Colonic mucosa (tissue), 4 donors: Measurements from ENCODE around the gene PIGU. TPM values are rescaled to one million over a fixed set of nuclear protein-coding genes. Genes with fewer than 3 reads are reported as not detected.
"Not testable (repeated sequence)": the region's sequence is repeated elsewhere in the genome, so short reads cannot be mapped to it uniquely, and the experiment has no call there.

Source experiments
- DNase-seq: peaks from one replicate; pipeline ENCODE4 v3.0.0-alpha.2; 2020
- H3K27ac ChIP-seq: fragments of 200-600 bp; one replicate; pipeline ENCODE4 v1.8.0; 2021
- H3K27me3 ChIP-seq: fragments of 200-600 bp; one replicate; pipeline ENCODE4 v1.8.0; 2021
- H3K36me3 ChIP-seq: fragments of 200-600 bp; one replicate; pipeline ENCODE4 v1.8.0; 2021
- H3K4me1 ChIP-seq: fragments of 200-600 bp; one replicate; pipeline ENCODE4 v1.8.0; 2021; ENCODE audit warnings: mild to moderate bottlenecking
- H3K4me3 ChIP-seq: fragments of 200-600 bp; one replicate; pipeline ENCODE4 v1.8.0; 2021
- H3K9ac ChIP-seq, 2 donors: one replicate each; pipeline ENCODE4 v1.7.0; 2013; ENCODE audit warnings: control low read depth in 2 of 2, low read depth in 2 of 2, low read length in 2 of 2
- H3K9me3 ChIP-seq: fragments of 200-600 bp; one replicate; pipeline ENCODE4 v1.8.0; 2021
- intact Hi-C: fragments of 100-400 bp; cut with DNase I; formaldehyde crosslinking; loops from one replicate; pipeline ENCODE4 v1.14.1; 2022
- total RNA-seq, 2 donors: library from RNA; stranded (reverse); fragmentation: NEBNext Ultra II Directional in 1 of 2; extraction: Animal tissue kit (Norgen Biotek cat#: 25700) in 1 of 2; gene quantifications; one replicate each; pipeline ENCODE4 v1.2.1, GENCODE V29; 2021
- TF ChIP-seq, protein P1 (sequence below): fragments of 200-600 bp; IDR thresholded peaks from one replicate; pipeline ENCODE4 v1.8.0; 2022; ENCODE audit warnings: antibody characterized with exemption, mild to moderate bottlenecking
- donor health status: healthy.
- donor health status: DM: no; HTN: no; CAD: no.
- donor health status: DM: no; HTN: no; CAD: no.

The PIGU gene, protein sequence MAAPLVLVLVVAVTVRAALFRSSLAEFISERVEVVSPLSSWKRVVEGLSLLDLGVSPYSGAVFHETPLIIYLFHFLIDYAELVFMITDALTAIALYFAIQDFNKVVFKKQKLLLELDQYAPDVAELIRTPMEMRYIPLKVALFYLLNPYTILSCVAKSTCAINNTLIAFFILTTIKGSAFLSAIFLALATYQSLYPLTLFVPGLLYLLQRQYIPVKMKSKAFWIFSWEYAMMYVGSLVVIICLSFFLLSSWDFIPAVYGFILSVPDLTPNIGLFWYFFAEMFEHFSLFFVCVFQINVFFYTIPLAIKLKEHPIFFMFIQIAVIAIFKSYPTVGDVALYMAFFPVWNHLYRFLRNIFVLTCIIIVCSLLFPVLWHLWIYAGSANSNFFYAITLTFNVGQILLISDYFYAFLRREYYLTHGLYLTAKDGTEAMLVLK
- total RNA-seq, result 10 to 100 TPM; 22.3 to 32.6 TPM

DNA sequence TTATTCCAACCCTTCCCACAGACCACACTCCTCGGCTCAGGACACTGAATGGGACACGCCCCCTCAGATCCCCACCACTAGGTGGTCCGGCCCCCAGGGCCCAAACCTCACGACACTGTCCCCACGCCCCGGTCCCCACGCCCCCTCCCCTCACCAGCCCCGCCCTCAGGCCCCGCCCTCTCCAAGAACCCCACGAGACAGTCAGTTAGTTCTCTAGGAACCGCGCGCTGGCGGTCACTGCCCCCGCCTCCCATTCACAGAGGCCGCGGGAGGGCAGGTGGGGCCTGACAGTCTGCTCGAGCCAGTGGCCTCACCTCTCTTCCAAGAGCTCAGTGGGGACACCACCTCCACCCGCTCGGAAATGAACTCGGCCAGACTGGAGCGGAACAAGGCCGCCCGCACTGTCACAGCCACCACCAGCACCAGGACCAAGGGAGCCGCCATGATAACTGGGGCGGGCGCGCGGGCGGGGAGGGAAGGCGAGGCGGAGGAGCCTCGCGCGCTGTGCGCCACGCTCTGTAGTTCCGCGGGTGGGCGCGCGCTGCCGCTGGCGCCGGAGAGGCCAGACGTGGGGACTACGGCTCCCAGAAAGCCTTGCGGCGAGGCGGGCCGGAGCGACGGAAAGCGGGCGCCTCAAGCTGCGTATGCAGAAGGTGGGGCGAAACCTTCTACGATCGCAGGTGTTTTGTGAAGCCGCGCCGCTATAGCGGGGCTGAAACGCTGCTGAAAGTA, at the start of gene PIGU:
TSS of gene PIGU (minus strand) at position 451 of the 732 bp plus-strand sequence. CDS start at position 444, 7 bp downstream.
- TF ChIP-seq, protein P1, sequence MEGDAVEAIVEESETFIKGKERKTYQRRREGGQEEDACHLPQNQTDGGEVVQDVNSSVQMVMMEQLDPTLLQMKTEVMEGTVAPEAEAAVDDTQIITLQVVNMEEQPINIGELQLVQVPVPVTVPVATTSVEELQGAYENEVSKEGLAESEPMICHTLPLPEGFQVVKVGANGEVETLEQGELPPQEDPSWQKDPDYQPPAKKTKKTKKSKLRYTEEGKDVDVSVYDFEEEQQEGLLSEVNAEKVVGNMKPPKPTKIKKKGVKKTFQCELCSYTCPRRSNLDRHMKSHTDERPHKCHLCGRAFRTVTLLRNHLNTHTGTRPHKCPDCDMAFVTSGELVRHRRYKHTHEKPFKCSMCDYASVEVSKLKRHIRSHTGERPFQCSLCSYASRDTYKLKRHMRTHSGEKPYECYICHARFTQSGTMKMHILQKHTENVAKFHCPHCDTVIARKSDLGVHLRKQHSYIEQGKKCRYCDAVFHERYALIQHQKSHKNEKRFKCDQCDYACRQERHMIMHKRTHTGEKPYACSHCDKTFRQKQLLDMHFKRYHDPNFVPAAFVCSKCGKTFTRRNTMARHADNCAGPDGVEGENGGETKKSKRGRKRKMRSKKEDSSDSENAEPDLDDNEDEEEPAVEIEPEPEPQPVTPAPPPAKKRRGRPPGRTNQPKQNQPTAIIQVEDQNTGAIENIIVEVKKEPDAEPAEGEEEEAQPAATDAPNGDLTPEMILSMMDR, result no peak
- intact Hi-C loops, result no loop called here
- DNase-seq, result peak; percentile 97

DNA sequence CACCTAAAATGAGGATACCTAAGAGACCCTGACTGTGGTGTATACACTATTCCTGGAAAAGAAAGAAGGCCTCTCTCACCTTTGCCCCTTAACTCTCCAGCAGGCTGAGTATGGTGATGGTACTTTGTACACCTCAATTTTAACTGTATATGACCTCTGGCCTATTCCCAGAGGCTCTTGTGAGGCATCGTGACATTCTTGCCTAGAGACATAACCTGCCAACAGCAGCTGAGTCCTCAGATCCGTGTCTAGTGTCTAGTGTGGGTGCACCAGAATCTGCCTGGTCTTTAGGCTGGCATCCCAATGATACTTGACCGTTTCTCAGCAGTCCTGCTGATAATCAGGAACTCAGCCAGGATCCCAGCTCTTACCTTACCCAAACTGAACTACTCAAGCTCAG, 47.3 kb upstream of the PIGU start:
- Histone ChIP-seq H3K27ac (no peak overlapping the region), H3K27me3 (no peaks in the 10 kb centered on the region), H3K9ac (no peak overlapping the region), H3K9me3 (no peaks in the 10 kb centered on the region), H3K4me1 (no peaks in the 10 kb centered on the region), H3K36me3 (peaks cover 6% of the 10 kb centered on the region), H3K4me3 (no peak overlapping the region)
- intact Hi-C loops, result no loop called here
- TF ChIP-seq, protein P1, result no peak
- no peak for DNase-seq

More for the DNA sequence above, at the start of gene PIGU:
- peak within 1 kb of the TSS; percentile 61 to 76 for H3K9ac ChIP-seq
- no peaks in the 10 kb centered on the region for H3K27me3 ChIP-seq
- peak within 1 kb of the TSS; percentile 63 for H3K27ac ChIP-seq
- no peaks in the 10 kb centered on the region for H3K36me3 ChIP-seq
- peak within 1 kb of the TSS; percentile 64 for H3K4me3 ChIP-seq
- H3K9me3 ChIP-seq, result no peaks in the 10 kb centered on the region
- H3K4me1 ChIP-seq, result peaks cover 3% of the 10 kb centered on the region

DNA sequence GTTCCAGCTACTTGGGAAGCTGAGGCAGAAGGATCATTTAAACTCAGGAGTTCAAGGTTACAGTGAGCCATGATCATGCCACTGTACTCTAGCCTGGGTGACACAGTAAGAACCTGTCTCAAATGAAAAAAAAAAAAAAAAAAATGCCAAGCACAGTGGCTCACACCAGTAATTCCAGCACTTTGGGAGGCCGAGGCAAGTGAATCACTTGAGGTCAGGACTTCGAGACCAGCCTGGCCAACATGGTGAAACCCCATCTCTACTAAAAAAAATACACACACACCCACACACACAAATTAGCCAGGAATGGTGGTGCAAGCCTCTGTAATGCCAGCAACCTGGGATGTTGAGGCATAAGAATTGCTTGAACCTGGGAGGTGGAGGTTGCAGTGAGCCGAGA, 45.7 kb upstream of the PIGU start:
- intact Hi-C loops, H3K9ac ChIP-seq, H3K4me3 ChIP-seq, H3K27me3 ChIP-seq, H3K27ac ChIP-seq, H3K9me3 ChIP-seq, H3K4me1 ChIP-seq, H3K36me3 ChIP-seq, DNase-seq: not testable (repeated sequence)

DNA sequence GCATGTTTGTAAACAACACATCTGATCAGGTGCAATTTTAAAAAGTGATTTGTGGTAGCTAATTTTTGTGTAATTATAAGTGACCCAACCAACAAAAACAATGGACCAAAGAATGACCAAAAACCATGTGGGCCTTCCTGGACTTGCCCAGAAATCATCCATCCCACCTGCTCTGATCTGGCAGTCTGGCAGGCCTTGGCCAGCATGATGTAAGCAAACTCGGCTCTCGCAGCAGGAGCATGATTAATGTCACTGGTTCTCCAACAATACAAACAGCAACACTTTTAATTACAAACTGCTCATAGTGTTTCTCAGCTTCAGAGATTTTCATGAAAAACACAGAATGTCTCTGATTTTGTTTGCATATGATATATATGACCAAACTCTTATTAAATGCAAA, 43.4 kb upstream of the PIGU start:
- Histone ChIP-seq H3K4me1 (no peaks in the 10 kb centered on the region), H3K9me3 (no peaks in the 10 kb centered on the region), H3K27me3 (no peaks in the 10 kb centered on the region), H3K36me3 (no peaks in the 10 kb centered on the region), H3K9ac (no peak overlapping the region), H3K4me3 (no peak overlapping the region), H3K27ac (no peak overlapping the region)
- TF ChIP-seq, protein P1, result no peak
- intact Hi-C loops, result no loop called here
- no peak for DNase-seq

DNA sequence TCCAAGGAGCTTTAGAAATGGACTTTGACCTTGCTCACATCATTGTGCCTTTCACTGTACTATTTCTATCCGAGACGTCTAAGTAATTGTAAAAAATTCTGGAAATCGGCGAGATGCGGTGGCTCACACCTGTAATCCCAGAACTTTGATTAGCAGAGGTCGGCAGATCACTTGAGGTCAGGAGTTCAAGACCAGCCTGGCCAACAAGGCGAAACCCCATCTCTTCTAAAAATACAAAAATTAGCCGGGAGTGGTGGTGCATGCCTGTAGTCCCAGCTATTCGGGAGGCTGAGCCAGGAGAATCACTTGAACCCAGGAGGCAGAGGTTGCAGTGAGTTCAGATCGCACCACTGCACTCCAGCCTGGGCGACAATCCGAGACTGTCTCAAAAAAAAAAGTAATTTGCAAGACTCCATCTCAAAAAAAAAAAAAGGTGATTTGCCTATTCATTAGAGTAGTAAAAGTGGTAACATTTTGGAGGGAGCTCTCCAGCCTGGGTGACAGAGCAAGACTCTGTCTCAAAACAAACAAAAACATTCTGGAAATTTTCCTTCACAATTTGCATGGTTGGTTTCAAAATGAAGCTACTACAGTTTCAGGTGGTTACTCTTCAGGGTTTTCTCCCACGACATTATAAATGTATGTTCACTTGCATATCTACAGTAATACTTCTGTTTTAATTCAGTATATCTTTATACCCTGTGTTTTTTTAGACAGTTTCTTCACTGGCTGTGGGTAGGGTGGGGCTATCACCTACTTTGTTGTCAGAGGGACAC, 42.5 kb upstream of the PIGU start:
- not testable (repeated sequence) for H3K9ac ChIP-seq, H3K9me3 ChIP-seq, H3K4me3 ChIP-seq, DNase-seq, H3K36me3 ChIP-seq, H3K4me1 ChIP-seq, H3K27me3 ChIP-seq, H3K27ac ChIP-seq
- intact Hi-C loops, result loop anchor here (10.0 kb wide), 1 partner anchor 45 kb away; no protein-coding TSS in a partner anchor
